Measurements from ENCODE around the gene CPB1. TPM values are rescaled to one million over a fixed set of nuclear protein-coding genes. Genes with fewer than 3 reads are reported as not detected.
"Not testable (repeated sequence)": the region's sequence is repeated elsewhere in the genome, so short reads cannot be mapped to it uniquely, and the experiment has no call there.

The CPB1 gene
- total RNA-seq, result not detected in 2 replicates

DNA sequence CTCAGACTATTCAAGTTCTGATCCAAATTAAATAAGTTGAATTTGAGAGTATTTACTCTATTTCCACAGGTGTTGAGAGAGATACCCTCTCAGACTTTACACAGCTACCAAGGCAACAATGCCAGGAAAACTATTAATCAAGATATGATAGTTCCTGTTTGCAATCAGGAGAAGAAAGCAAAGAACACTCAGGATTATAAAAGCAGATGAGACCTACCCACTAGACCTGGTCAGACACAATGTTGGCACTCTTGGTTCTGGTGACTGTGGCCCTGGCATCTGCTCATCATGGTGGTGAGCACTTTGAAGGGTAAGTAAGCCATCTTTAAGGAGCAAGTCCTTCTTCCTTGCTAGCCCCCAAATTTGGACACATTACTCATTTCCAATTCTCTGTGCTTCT, at the start of gene CPB1:
Gene CPB1 (plus strand): TSS at position 227 of the 400 bp plus-strand sequence. CDS start 13 bp downstream, at position 240.
- Mint-ChIP-seq H3K27ac (no peak within 1 kb of the TSS), H3K4me1 (no peaks in the 10 kb centered on the region), H3K4me3 (no peak within 1 kb of the TSS), H3K36me3 (ENCODE audit: low read depth) (no peaks in the 10 kb centered on the region), H3K27me3 (peaks cover 5% of the 10 kb centered on the region), H3K9me3 (no peaks in the 10 kb centered on the region)
- no peak for DNase-seq
- intact Hi-C loops (cut with micrococcal nuclease), result no loop called here

DNA sequence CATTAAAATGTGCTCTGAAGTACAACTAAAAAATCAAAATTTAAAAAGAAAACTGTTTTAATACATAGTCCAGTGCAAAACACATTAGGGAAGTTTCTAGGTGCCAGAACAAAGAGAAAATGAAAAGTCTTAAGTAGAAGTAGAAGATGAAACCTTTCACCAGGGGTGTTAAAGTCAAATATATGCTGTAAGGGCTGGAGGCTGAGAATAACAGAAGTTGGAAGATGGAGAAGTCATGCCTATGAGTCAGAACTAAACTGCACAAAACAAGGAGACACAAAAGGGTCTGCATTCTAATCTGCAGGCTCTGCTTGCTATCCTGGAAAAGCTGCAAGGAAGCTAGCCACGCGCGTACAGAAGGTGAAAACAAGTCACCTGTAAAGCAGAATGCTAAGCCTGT, 48.7 kb upstream of the CPB1 start:
- no peak for DNase-seq
- Mint-ChIP-seq H3K4me3 (no peak overlapping the region), H3K27ac (no peak overlapping the region), H3K4me1 (no peaks in the 10 kb centered on the region), H3K9me3 (no peaks in the 10 kb centered on the region), H3K27me3 (no peaks in the 10 kb centered on the region), H3K36me3 (ENCODE audit: low read depth) (no peaks in the 10 kb centered on the region)
- intact Hi-C loops (cut with micrococcal nuclease), result no loop called here

DNA sequence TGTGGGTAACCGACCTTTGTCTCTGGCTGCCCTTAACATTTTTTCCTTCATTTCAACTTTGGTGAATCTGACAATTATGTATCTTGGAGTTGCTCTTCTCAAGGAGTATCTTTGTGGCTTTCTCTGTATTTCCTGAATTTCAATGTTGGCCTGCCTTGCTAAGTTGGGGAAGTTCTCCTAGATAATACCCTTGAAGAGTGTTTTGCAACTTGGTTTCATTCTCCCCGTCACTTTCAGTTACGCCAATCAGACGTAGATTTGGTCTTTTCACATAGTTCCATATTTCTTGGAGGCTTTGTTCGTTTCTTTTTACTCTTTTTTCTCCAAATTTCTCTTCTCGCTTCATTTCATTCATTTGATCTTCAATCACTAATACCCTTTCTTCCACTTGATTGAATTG, 42.6 kb upstream of the CPB1 start:
- H3K9me3 Mint-ChIP-seq; intact Hi-C loops (cut with micrococcal nuclease); H3K4me3 Mint-ChIP-seq; H3K27ac Mint-ChIP-seq; H3K27me3 Mint-ChIP-seq; H3K4me1 Mint-ChIP-seq; DNase-seq; H3K36me3 Mint-ChIP-seq (ENCODE audit: low read depth): not testable (repeated sequence)

DNA sequence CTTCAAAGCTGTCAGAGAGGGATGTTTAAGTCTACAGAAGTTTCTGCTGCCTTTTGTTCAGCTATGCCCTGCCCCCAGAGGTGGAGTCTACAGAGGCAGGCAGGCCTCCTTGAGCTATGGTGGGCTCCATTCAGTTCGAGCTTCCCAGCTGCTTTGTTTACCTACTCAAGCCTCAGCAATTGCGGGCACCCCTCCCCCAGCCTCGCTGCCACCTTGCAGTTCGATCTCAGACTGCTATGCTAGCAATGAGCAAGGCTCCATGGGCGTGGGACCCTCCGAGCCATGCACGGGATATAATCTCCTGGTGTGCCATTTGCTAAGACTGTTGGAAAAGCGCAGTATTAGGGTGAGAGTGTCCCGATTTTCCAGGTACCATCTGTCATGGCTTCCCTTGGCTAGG, 41.5 kb upstream of the CPB1 start:
- H3K36me3 Mint-ChIP-seq (ENCODE audit: low read depth); intact Hi-C loops (cut with micrococcal nuclease); H3K4me3 Mint-ChIP-seq; H3K27me3 Mint-ChIP-seq; H3K27ac Mint-ChIP-seq; DNase-seq; H3K4me1 Mint-ChIP-seq; H3K9me3 Mint-ChIP-seq: not testable (repeated sequence)

DNA sequence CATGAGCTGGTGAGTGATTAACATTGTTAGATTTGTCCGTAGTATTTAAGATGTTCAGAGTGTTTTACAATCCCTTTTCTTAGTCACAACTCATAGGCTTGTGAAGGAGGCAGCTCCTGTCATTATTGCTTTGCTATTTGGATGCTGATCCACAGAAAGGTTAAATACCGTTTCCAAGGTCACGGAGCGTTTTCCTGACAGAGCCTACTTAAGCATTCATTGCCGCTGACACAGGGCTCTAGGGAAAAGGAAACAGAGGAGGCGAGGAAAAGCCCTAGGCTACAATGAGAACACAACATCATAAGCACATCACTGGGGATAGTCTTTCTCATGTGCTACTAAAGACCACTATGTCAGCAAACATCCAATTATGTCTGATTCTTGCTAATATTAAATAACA, 38.5 kb upstream of the CPB1 start:
- Mint-ChIP-seq H3K4me1 (no peaks in the 10 kb centered on the region), H3K27ac (no peak overlapping the region), H3K27me3 (no peaks in the 10 kb centered on the region), H3K36me3 (ENCODE audit: low read depth) (no peaks in the 10 kb centered on the region), H3K4me3 (no peak overlapping the region), H3K9me3 (no peaks in the 10 kb centered on the region)
- DNase-seq, result no peak
- intact Hi-C loops (cut with micrococcal nuclease), result no loop called here

DNA sequence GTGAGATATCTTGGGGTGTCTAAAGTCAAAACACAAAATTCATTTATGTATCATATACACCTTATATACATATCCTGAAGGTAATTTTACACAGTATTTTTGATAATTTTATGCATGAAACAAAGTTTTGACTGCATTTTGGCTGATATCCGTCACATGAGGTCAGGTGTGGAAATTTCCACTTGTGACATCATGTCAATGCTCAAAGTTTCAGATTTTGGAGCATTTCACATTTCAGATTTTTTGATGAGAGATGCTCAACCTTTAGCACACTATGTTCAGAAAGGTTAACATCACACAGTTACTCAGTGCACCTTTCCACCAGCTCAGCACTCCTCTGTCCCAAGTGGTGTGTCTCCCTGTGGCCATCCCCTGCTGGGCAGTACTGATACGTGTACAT, 37.7 kb upstream of the CPB1 start:
- no peaks in the 10 kb centered on the region for H3K27me3 Mint-ChIP-seq
- no peak overlapping the region for H3K4me3 Mint-ChIP-seq
- H3K36me3 Mint-ChIP-seq (ENCODE audit: low read depth), result no peaks in the 10 kb centered on the region
- no peak for DNase-seq
- no peaks in the 10 kb centered on the region for H3K4me1 Mint-ChIP-seq
- H3K9me3 Mint-ChIP-seq, result no peaks in the 10 kb centered on the region
- H3K27ac Mint-ChIP-seq, result no peak overlapping the region
- intact Hi-C loops (cut with micrococcal nuclease), result no loop called here

DNA sequence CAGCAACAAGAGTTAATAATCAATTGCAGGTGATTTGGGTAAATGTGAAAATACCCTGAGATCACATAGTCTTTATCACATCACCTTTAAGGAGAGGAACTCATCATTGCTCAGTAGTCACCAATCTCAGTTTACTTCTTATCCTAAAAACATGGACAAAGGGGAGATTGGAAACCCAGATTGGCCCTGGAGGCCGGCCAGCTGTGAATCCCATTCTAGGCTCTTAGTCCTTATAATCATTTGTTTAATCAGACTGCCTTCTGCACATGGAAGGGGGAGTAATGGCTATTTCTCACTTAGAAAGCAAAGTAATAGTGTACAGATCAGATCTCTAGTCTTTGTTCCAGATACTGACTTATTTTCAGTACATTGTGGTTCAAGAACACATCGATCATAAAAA, 37.2 kb upstream of the CPB1 start:
- no peaks in the 10 kb centered on the region for H3K4me1 Mint-ChIP-seq
- no peak overlapping the region for H3K4me3 Mint-ChIP-seq
- no peaks in the 10 kb centered on the region for H3K27me3 Mint-ChIP-seq
- H3K9me3 Mint-ChIP-seq, result no peaks in the 10 kb centered on the region
- no peak overlapping the region for H3K27ac Mint-ChIP-seq
- intact Hi-C loops (cut with micrococcal nuclease), result no loop called here
- H3K36me3 Mint-ChIP-seq (ENCODE audit: low read depth), result no peaks in the 10 kb centered on the region
- DNase-seq, result no peak

DNA sequence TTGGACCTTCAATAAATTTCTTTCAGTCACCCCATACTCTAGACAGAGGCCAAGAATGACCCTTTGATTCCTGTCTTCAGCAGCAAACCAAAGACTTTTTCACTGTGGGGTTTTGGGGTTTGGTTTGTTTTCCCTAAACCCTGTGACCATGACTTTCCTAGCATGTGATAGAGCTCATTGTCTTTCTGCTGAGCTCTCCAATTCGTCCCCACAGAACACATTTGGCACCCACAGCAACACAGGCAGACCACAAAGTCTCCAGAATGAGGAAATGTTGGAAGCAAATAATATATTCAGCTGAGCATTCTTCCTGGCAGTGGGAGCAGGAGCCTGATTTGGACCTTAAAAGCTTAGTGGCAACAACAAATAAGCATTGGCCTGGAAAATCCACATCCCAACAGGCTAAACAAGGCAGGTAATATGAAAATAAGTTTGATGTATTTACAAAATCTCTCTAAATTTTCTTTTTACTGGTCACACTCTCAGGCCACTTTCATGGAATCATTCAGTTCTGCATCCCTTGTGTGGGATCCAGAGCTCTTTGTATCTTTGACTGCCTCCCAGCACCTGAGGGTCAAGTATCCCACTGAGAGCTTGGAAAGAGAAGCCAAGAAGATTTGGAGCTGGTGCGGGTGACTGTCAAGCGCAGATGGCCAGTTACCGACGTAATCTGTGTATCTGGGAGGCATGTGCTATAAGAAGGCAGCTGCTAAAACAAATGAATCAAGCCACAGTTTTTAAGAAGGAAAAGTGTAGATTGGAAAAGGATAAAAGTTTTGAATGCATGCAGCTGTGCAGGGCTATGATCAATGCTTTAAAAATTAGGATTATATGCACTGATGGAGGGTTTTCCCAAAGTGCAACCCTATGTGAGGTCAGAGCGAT, 36.5 kb upstream of the CPB1 start:
- intact Hi-C loops (cut with micrococcal nuclease), result no loop called here
- Mint-ChIP-seq H3K9me3 (no peaks in the 10 kb centered on the region), H3K4me1 (no peaks in the 10 kb centered on the region), H3K27me3 (no peaks in the 10 kb centered on the region), H3K27ac (no peak overlapping the region), H3K36me3 (ENCODE audit: low read depth) (no peaks in the 10 kb centered on the region), H3K4me3 (no peak overlapping the region)
- DNase-seq, result no peak

DNA sequence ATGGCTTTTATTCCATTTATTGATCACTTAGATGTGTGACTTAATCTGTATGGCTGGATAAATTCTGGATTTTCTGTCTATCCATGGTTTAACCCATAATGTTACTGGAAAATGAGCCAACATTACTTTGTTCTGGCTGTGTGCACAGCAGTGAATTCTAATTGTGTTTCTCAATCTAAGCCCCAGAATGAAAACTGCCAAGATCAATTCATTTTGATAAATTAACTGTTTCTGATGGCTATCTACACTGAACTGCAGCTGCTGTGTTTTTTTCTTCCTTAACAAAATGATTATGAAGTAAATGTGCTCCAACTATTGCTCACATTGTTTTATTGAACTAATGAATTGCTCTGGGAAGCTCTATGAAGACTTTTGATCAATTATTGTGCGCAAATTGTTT, 35.7 kb upstream of the CPB1 start:
- no peak overlapping the region for H3K27ac Mint-ChIP-seq
- DNase-seq, result no peak
- H3K9me3 Mint-ChIP-seq, result no peaks in the 10 kb centered on the region
- H3K4me3 Mint-ChIP-seq, result no peak overlapping the region
- intact Hi-C loops (cut with micrococcal nuclease), result no loop called here
- H3K36me3 Mint-ChIP-seq (ENCODE audit: low read depth), result no peaks in the 10 kb centered on the region
- H3K4me1 Mint-ChIP-seq, result no peaks in the 10 kb centered on the region
- H3K27me3 Mint-ChIP-seq, result no peaks in the 10 kb centered on the region

DNA sequence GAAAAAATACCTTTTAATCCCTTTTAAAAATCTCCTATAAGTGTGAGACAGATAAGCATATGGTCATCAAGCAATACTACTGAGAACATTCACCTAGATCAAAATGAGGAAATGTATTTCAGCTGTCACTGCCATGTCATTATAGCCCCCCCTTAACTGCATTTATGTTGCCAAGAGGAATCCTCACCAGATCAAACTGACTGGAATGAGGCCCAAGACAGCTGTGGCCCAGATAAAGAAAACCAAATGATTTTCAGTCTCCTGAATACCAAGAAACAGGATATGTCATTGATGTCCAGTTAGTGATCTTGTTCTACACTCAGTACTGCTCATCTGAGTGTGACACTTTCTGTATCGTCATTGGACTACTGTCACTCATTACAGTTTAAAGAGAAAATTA, 35.1 kb upstream of the CPB1 start:
- intact Hi-C loops (cut with micrococcal nuclease), result no loop called here
- Mint-ChIP-seq H3K27ac (no peak overlapping the region), H3K4me1 (no peaks in the 10 kb centered on the region), H3K27me3 (no peaks in the 10 kb centered on the region), H3K36me3 (ENCODE audit: low read depth) (no peaks in the 10 kb centered on the region), H3K4me3 (no peak overlapping the region), H3K9me3 (no peaks in the 10 kb centered on the region)
- no peak for DNase-seq

DNA sequence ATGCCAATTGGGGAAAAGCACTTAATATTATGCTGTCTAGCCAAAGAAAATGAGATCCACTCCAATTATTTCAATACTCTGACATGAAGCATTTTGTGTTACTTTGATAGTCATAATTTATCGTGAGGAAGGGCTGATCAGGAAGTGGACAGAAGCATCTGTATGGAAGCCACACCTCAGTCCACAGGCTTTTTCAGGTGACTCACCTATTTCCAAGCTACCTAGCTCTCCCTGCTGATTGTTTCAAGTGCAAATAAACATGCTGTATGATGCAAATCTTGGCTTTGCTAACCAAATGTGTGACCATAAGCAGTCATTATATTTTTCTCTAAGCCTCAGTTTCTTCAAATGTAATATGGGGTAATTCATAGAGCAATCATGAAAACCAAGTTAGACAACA, 30.8 kb upstream of the CPB1 start:
- no peak overlapping the region for H3K27ac Mint-ChIP-seq
- no peaks in the 10 kb centered on the region for H3K4me1 Mint-ChIP-seq
- no peaks in the 10 kb centered on the region for H3K9me3 Mint-ChIP-seq
- no peaks in the 10 kb centered on the region for H3K27me3 Mint-ChIP-seq
- no peaks in the 10 kb centered on the region for H3K36me3 Mint-ChIP-seq (ENCODE audit: low read depth)
- no peak for DNase-seq
- H3K4me3 Mint-ChIP-seq, result no peak overlapping the region
- intact Hi-C loops (cut with micrococcal nuclease), result no loop called here

GRCh38 chr3:148797795-148798194, 29.8 kb upstream of the CPB1 start:
- Mint-ChIP-seq H3K36me3 (ENCODE audit: low read depth) (no peaks in the 10 kb centered on the region), H3K27me3 (no peaks in the 10 kb centered on the region), H3K9me3 (no peaks in the 10 kb centered on the region), H3K4me3 (no peak overlapping the region), H3K27ac (no peak overlapping the region), H3K4me1 (no peaks in the 10 kb centered on the region)
- intact Hi-C loops (cut with micrococcal nuclease), result no loop called here
- DNase-seq, result no peak

- intact Hi-C loops (cut with micrococcal nuclease), result no loop called here
- Mint-ChIP-seq H3K4me1 (no peaks in the 10 kb centered on the region), H3K27me3 (no peaks in the 10 kb centered on the region), H3K9me3 (no peaks in the 10 kb centered on the region), H3K36me3 (ENCODE audit: low read depth) (no peaks in the 10 kb centered on the region), H3K4me3 (no peak overlapping the region), H3K27ac (no peak overlapping the region)
- peak; percentile 0 for DNase-seq
Observed at GRCh38 chr3:148800414-148800813, 27.2 kb upstream of the CPB1 start.

- Mint-ChIP-seq H3K36me3 (ENCODE audit: low read depth) (no peaks in the 10 kb centered on the region), H3K4me3 (no peak overlapping the region), H3K27ac (no peak overlapping the region), H3K27me3 (no peaks in the 10 kb centered on the region), H3K4me1 (no peaks in the 10 kb centered on the region), H3K9me3 (no peaks in the 10 kb centered on the region)
- intact Hi-C loops (cut with micrococcal nuclease), result no loop called here
- no peak for DNase-seq
Observed at GRCh38 chr3:148809835-148810234, 17.8 kb upstream of the CPB1 start.

All from activated CD4-positive, alpha-beta T cell treated with anti-CD3 and anti-CD28 coated beads, Interleukin-2, amount 10 ng/mL, durations not matched to agents 24 days and 14 days (primary cell).